H1 (cell line): ENCODE data around the gene ADGRA3. TPM values are rescaled to one million over a fixed set of nuclear protein-coding genes. Genes with fewer than 3 reads are reported as not detected.

Experiments used
- CTCF ChIA-PET: fragments of 300-600 bp; sonication (Branson Sonifier 250); formaldehyde crosslinking; loops from one replicate; lab custom pipeline; 2021; ENCODE audit not compliant: partially characterized antibody; lab: Charles Lee
- POLR2A ChIA-PET: fragments of 300-600 bp; sonication (Branson Sonifier 250); formaldehyde crosslinking; loops from one replicate; lab custom pipeline; 2021; ENCODE audit warnings: inconsistent platforms; ENCODE audit not compliant: partially characterized antibody; lab: Charles Lee
- DNase-seq, 2 experiments: peaks; one replicate each; pipeline versions ENCODE4 v3.0.0 to v3.0.0-alpha.2; 2010 to 2022; ENCODE audit warnings: low spot score in 2 of 2, low read depth in 1 of 2, mixed read lengths in 1 of 2
- FAIRE-seq: peaks from 2 replicates; lab custom pipeline; 2011; peaks lifted over from hg19 to GRCh38; lab: Jason Lieb, UNC
- H2AFZ ChIP-seq: 2 replicates; pipeline ENCODE4 v1.8.1; 2012; ENCODE audit warnings: low read length, inconsistent platforms
- H2AK5ac ChIP-seq: 2 replicates; pipeline ENCODE4 v1.6.1; 2013; ENCODE audit warnings: low read depth, low read length
- H2BK120ac ChIP-seq: replicated peaks from 2 replicates; pipeline ENCODE3; 2013; ENCODE audit warnings: low read depth, low read length, inconsistent platforms
- H2BK12ac ChIP-seq: 2 replicates; pipeline ENCODE4 v1.6.1; 2013; ENCODE audit warnings: low read depth, low read length
- H2BK15ac ChIP-seq: 2 replicates; pipeline ENCODE4 v1.6.1; 2013; ENCODE audit warnings: low read length
- H2BK20ac ChIP-seq: 2 replicates; pipeline ENCODE4 v1.6.1; 2013; ENCODE audit warnings: low read length
- H2BK5ac ChIP-seq: 2 replicates; pipeline ENCODE4 v1.6.1; 2013; ENCODE audit warnings: low read depth, low read length
- H3K14ac ChIP-seq: 2 replicates; pipeline ENCODE4 v1.6.1; 2013; ENCODE audit warnings: inconsistent platforms; ENCODE audit not compliant: insufficient read length
- H3K18ac ChIP-seq: 2 replicates; pipeline ENCODE4 v1.6.1; 2013; ENCODE audit warnings: low read length; ENCODE audit errors: extremely low read depth
- H3K23ac ChIP-seq: 2 replicates; pipeline ENCODE4 v1.6.1; 2013; ENCODE audit warnings: inconsistent platforms; ENCODE audit not compliant: insufficient read length
- H3K23me2 ChIP-seq: 2 replicates; pipeline ENCODE4 v1.6.1; 2013; ENCODE audit warnings: low read depth, low read length
- H3K27ac ChIP-seq: 2 replicates; pipeline ENCODE4 v1.6.1; 2011; ENCODE audit warnings: low read depth, low read length, inconsistent platforms
- H3K27me3 ChIP-seq, 4 experiments: replicated peaks in 1 of 4; 1 replicate in 1 of 4; 2 replicates in 3 of 4; pipeline versions ENCODE4 v1.6.1 to v1.8.1; 2011 to 2013; ENCODE audit warnings: low read length in 3 of 4, mild to moderate bottlenecking in 3 of 4, inconsistent platforms in 2 of 4, mixed read lengths in 2 of 4, moderate library complexity in 1 of 4; ENCODE audit not compliant: control insufficient read depth in 3 of 4, insufficient read depth in 3 of 4; ENCODE audit errors: extremely low read depth in 1 of 4
- H3K36me3 ChIP-seq, 4 experiments: 2 replicates each; pipeline versions ENCODE4 v1.6.1 to v1.8.1; 2011 to 2013; ENCODE audit warnings: mild to moderate bottlenecking in 4 of 4, low read length in 3 of 4, moderate library complexity in 2 of 4, control low read depth in 1 of 4, inconsistent platforms in 1 of 4; ENCODE audit not compliant: insufficient read depth in 4 of 4, control insufficient read depth in 2 of 4
- H3K4ac ChIP-seq: replicated peaks from 2 replicates; pipeline ENCODE3; 2013; ENCODE audit warnings: low read length, low read depth, mixed read lengths, inconsistent platforms; ENCODE audit not compliant: insufficient read length
- H3K4me1 ChIP-seq, 4 experiments: replicated peaks in 1 of 4; 1 replicate in 1 of 4; 2 replicates in 3 of 4; pipeline versions ENCODE4 v1.6.1 to v1.8.1; 2011 to 2013; ENCODE audit warnings: low read length in 3 of 4, inconsistent platforms in 2 of 4, mixed read lengths in 1 of 4; ENCODE audit not compliant: insufficient read depth in 4 of 4, control insufficient read depth in 3 of 4
- H3K4me2 ChIP-seq, 2 experiments: 2 replicates each; pipeline versions ENCODE4 v1.6.1 to v1.8.1; 2011 to 2013; ENCODE audit warnings: low read depth in 2 of 2, low read length in 2 of 2, control low read depth in 1 of 2, inconsistent platforms in 1 of 2, mild to moderate bottlenecking in 1 of 2; ENCODE audit not compliant: insufficient read depth in 1 of 2
- H3K4me3 ChIP-seq, 4 experiments: fragments of 200-600, 300-600 bp in 1 of 4; sonication (generic), shearing (Covaris generic), sonication (Bioruptor Twin) in 1 of 4; 2 replicates each; pipeline versions ENCODE4 v1.5.1 to v1.8.1; 2011 to 2016; ENCODE audit warnings: low read length in 4 of 4, low read depth in 3 of 4, control low read depth in 2 of 4, inconsistent platforms in 2 of 4, mild to moderate bottlenecking in 2 of 4, mixed read lengths in 1 of 4, moderate library complexity in 1 of 4; ENCODE audit not compliant: insufficient read depth in 2 of 4; ENCODE audit errors: extremely low read depth in 1 of 4
- H3K56ac ChIP-seq: replicated peaks from 2 replicates; pipeline ENCODE3; 2013; ENCODE audit warnings: low read depth, mild to moderate bottlenecking, mixed read lengths, low read length, inconsistent platforms; ENCODE audit not compliant: insufficient read length
- H3K79me1 ChIP-seq: 2 replicates; pipeline ENCODE4 v1.6.1; 2013; ENCODE audit warnings: low read depth, low read length, control low read depth
- H3K79me2 ChIP-seq, 2 experiments: 2 replicates each; pipeline versions ENCODE4 v1.6.1 to v1.8.1; 2012 to 2013; ENCODE audit warnings: low read length in 2 of 2, mild to moderate bottlenecking in 2 of 2, inconsistent platforms in 1 of 2; ENCODE audit not compliant: insufficient read depth in 2 of 2, control insufficient read depth in 1 of 2
- H3K9ac ChIP-seq, 4 experiments: replicated peaks in 1 of 4; 1 replicate in 1 of 4; 2 replicates in 3 of 4; pipeline versions ENCODE4 v1.6.1 to v1.8.1; 2011 to 2013; ENCODE audit warnings: low read depth in 3 of 4, low read length in 3 of 4, control low read depth in 2 of 4, mild to moderate bottlenecking in 2 of 4, moderate library complexity in 2 of 4, inconsistent platforms in 1 of 4; ENCODE audit errors: extremely low read depth in 1 of 4
- H3K9me3 ChIP-seq, 2 experiments: 2 replicates each; pipeline versions ENCODE4 v1.6.1 to v1.8.1; 2012 to 2013; ENCODE audit warnings: mild to moderate bottlenecking in 2 of 2, moderate library complexity in 2 of 2, control low read depth in 1 of 2, inconsistent platforms in 1 of 2, low read depth in 1 of 2, low read length in 1 of 2, mixed read lengths in 1 of 2; ENCODE audit not compliant: insufficient read depth in 2 of 2
- H4K20me1 ChIP-seq, 2 experiments: replicated peaks in 1 of 2; 2 replicates each; pipeline versions ENCODE3 to v1.8.1; 2011 to 2013; ENCODE audit warnings: inconsistent platforms in 2 of 2, low read length in 2 of 2, mild to moderate bottlenecking in 1 of 2; ENCODE audit not compliant: insufficient read depth in 2 of 2, control insufficient read depth in 1 of 2
- H4K5ac ChIP-seq: 2 replicates; pipeline ENCODE4 v1.6.1; 2013; ENCODE audit warnings: low read length, low read depth, mixed read lengths, inconsistent platforms; ENCODE audit not compliant: insufficient read length
- H4K8ac ChIP-seq: 2 replicates; pipeline ENCODE4 v1.8.0; 2013; ENCODE audit warnings: mild to moderate bottlenecking, moderate library complexity, low read length, inconsistent platforms; ENCODE audit not compliant: insufficient read depth; ENCODE audit errors: extremely low read depth
- H4K91ac ChIP-seq: replicated peaks from 2 replicates; pipeline ENCODE3; 2013; ENCODE audit warnings: low read length, mixed read lengths, inconsistent platforms; ENCODE audit not compliant: insufficient read length
- CHD1 ChIP-seq: IDR thresholded peaks from 2 replicates; pipeline ENCODE4 v1.6.1; 2012; ENCODE audit warnings: low read depth, low read length, improper control_type of control experiment
- YY1 ChIP-seq: IDR thresholded peaks from 2 replicates; pipeline ENCODE4 v1.6.1; 2011; ENCODE audit warnings: low read depth, mild to moderate bottlenecking, low read length
- WGBS, 2 experiments: shearing (Covaris generic) in 1 of 2; methylation state at CpG; one replicate each; pipeline versions ENCODE4 v1.1.6 to v1.1.7; 2013 to 2015; ENCODE audit warnings: low lambda C conversion rate in 2 of 2, mixed read lengths in 2 of 2, inconsistent platforms in 1 of 2, low coverage in 1 of 2, missing lambda C conversion rate in 1 of 2; ENCODE audit not compliant: insufficient replicate concordance in 2 of 2, insufficient coverage in 1 of 2, insufficient read length in 1 of 2; ENCODE audit errors: extremely low coverage in 1 of 2, missing lambda C conversion rate in 1 of 2; 5-methylcytosine and 5-hydroxymethylcytosine counted together
- polyA plus RNA-seq, 7 experiments: library from polyadenylated mRNA; depleted of rRNA in 3 of 7; stranded (reverse) in 5 of 7; unstranded in 2 of 7; fragments of >200 nt in 5 of 7; fragments of 200-250 nt in 2 of 7; gene quantifications; 1 replicate in 5 of 7; 2 replicates in 1 of 7; 4 replicates in 1 of 7; pipeline versions ENCODE4 v1.2.1 to v1.2.3, GENCODE V29; 2011 to 2013; ENCODE audit warnings: missing spikeins in 2 of 7, mixed read lengths in 2 of 7
- total RNA-seq: library from RNA; stranded (reverse); fragmentation: NEBNext Ultra II Directional; extraction: Animal tissue kit (Norgen Biotek cat#: 25700); gene quantifications from 2 replicates; pipeline ENCODE4 v1.2.1, GENCODE V29; 2021

ADGRA3 gene
- total and polyA plus RNA-seq, 2 of the 8 experiments (the other 6 are each of a cell fraction or from before 2014, with no cell fraction given), result 31.5 to 63.0 TPM

DNA sequence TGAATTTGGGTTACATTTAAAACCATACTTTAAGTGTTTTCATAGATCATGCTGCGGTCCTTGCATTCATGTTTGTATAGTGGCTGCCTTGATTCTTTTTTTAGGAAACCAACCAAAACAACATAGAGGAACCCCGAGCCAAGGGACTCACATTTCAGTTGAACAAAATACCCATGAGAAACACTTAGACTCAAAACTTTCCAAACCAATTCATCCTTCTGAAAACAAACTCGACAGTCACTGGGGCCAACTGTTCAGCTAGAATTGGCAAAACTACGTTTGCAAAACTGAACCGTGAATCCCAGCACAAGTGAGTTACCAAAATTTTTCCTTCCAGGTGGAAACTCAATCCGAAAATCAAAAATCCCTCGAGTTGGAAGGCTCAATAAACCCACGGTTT, 1.4 kb downstream of the ADGRA3 start:
- H4K20me1 ChIP-seq, result peaks cover 4 to 7% of the 10 kb centered on the region in 2 experiments
- H3K23me2 ChIP-seq, result peaks cover 14% of the 10 kb centered on the region
- H2BK20ac ChIP-seq, result no peak overlapping the region
- no peaks in the 10 kb centered on the region for H3K9me3 ChIP-seq
- no peak overlapping the region for H3K56ac ChIP-seq
- H3K4me2 ChIP-seq, result peak overlapping the region; percentile 76 to 98
- H3K14ac ChIP-seq, result no peak overlapping the region
- H3K27ac ChIP-seq, result 0 out of 2 replicates have a peak overlapping the region, but pooled peaks have one; percentile 80
- H2BK15ac ChIP-seq, result no peak overlapping the region
- H3K4ac ChIP-seq, result peak overlapping the region; percentile 32
- peaks cover 0 to 3% (median 0%) of the 10 kb centered on the region in 4 experiments; a peak in 3 of 7 replicates for H3K27me3 ChIP-seq
- ChIA-PET CTCF (interaction anchor here (1.2 kb wide), 1 partner anchor 37 kb away, joined by 4 read pairs; no protein-coding TSS in a partner anchor), POLR2A (interaction anchor here (0.6 to 3.9 kb wide), 13 partner anchors 9 to 1717 kb away, joined by 3 to 62 read pairs (median 4); no protein-coding TSS in a partner anchor)
- H3K36me3 ChIP-seq, result no peaks in the 10 kb centered on the region
- peaks cover 7% of the 10 kb centered on the region; the same call in 1 of the 2 replicates for H3K79me1 ChIP-seq
- H2AFZ ChIP-seq, result no peak overlapping the region
- peaks cover 28 to 55% of the 10 kb centered on the region in 2 experiments for H3K79me2 ChIP-seq
- H2BK120ac ChIP-seq, result no peak overlapping the region
- TF ChIP-seq YY1, result no peak
- 0 out of 2 replicates have a peak, but pooled peaks have one; percentile 2 for TF ChIP-seq CHD1
- no peak overlapping the region for H4K5ac ChIP-seq
- no peak overlapping the region for H2AK5ac ChIP-seq
- peak overlapping the region in 3 of 4 experiments; percentile 90 to 94 (median 92); a peak in 6 of 7 replicates for H3K9ac ChIP-seq
- DNase-seq (no peak), FAIRE-seq (peak; percentile 62)
- peaks cover 3 to 12% (median 5%) of the 10 kb centered on the region in 4 experiments; a peak in 5 of 7 replicates for H3K4me1 ChIP-seq
- peak overlapping the region; percentile 91; the same call in 1 of the 2 replicates for H2BK5ac ChIP-seq
- WGBS, 2 experiments, result 4% methylated on average over 8 of the region's 8 CpGs; no CpG with 5 or more reads in 1 of the 2 experiments
- H2BK12ac ChIP-seq, result no peak overlapping the region; the same call in 1 of the 2 replicates
- no peak overlapping the region for H4K8ac ChIP-seq
- H3K23ac ChIP-seq, result no peak overlapping the region
- no peak overlapping the region for H4K91ac ChIP-seq
- peak overlapping the region; percentile 80 to 99 (median 84) for H3K4me3 ChIP-seq
- H3K18ac ChIP-seq, result no peak overlapping the region
